ENCODE data around the gene HOXC10.
A peak's percentile ranks its signal among the peaks of the same experiment; 100 is the strongest.

Gene HOXC10

GRCh38 chr12:54030442-54030801 lies 45.5 kb downstream of the HOXC10 start:
- DNase-seq (ENCODE audit: low read depth): no peak

GRCh38 chr12:54030889-54031471 lies 46.0 kb downstream of the HOXC10 start:
- peak; percentile 95 for DNase-seq (ENCODE audit: low read depth)

- no peak for DNase-seq (ENCODE audit: low read depth)
These were observed 46.5 kb downstream of the HOXC10 start for GRCh38 chr12:54031480-54031879.

GRCh38 chr12:54032086-54032619 lies 47.2 kb downstream of the HOXC10 start:
- DNase-seq (ENCODE audit: low read depth): no peak

GRCh38 chr12:54032627-54033100 lies 47.7 kb downstream of the HOXC10 start, which contains the start of gene HOXC5:
Gene HOXC5 (plus strand): TSS chr12:54033050. CDS start chr12:54033123, 73 bp downstream.
- peak; percentile 92 for DNase-seq (ENCODE audit: low read depth)

- peak; percentile 61 for DNase-seq (ENCODE audit: low read depth)
These were observed 48.4 kb downstream of the HOXC10 start for GRCh38 chr12:54033106-54033979.

- peak; percentile 83 for DNase-seq (ENCODE audit: low read depth)
These were observed 49.2 kb downstream of the HOXC10 start for GRCh38 chr12:54033980-54034784.

GRCh38 chr12:54034785-54035310 lies 49.9 kb downstream of the HOXC10 start:
- no peak for DNase-seq (ENCODE audit: low read depth)

- no peak for DNase-seq (ENCODE audit: low read depth)
These were observed 50.8 kb downstream of the HOXC10 start for GRCh38 chr12:54035568-54036264.

- peak; percentile 63 for DNase-seq (ENCODE audit: low read depth)
These were observed 51.8 kb downstream of the HOXC10 start for GRCh38 chr12:54036620-54037359.

- no peak for DNase-seq (ENCODE audit: low read depth)
These were observed 52.7 kb downstream of the HOXC10 start for GRCh38 chr12:54037360-54038283.

GRCh38 chr12:54038284-54038870 lies 53.4 kb downstream of the HOXC10 start:
- DNase-seq (ENCODE audit: low read depth): no peak

GRCh38 chr12:54038871-54039414 lies 54.0 kb downstream of the HOXC10 start:
- no peak for DNase-seq (ENCODE audit: low read depth)

- DNase-seq (ENCODE audit: low read depth): no peak
These were observed 54.6 kb downstream of the HOXC10 start for GRCh38 chr12:54039417-54040147.
